ENCODE results near the gene TMEM221.

Gene TMEM221

GRCh38 chr19:17448131-17448967, at the start of gene TMEM221:
Gene TMEM221, minus strand, starts transcription at chr19:17448668. Its CDS starts 206 bp downstream, at chr19:17448462.
- H3K9me3 Mint-ChIP-seq, result peaks cover 8% of the 10 kb centered on the region
- TF ChIP-seq CTCF (IDR thresholded peaks at IDR 0.05), result peak; percentile 53
- peaks cover 6% of the 10 kb centered on the region for H3K4me1 Mint-ChIP-seq
- DNase-seq, result peak; percentile 73
- no peaks in the 10 kb centered on the region for H3K36me3 Mint-ChIP-seq (ENCODE audit: low read depth)
- no peak within 1 kb of the TSS for H3K27ac Mint-ChIP-seq
- peaks cover 51% of the 10 kb centered on the region for H3K27me3 Mint-ChIP-seq (ENCODE audit: low read depth, poor library complexity)
- peak within 1 kb of the TSS; percentile 71 for H3K4me3 Mint-ChIP-seq

- Mint-ChIP-seq H3K36me3 (ENCODE audit: low read depth) (peaks cover under 1% of the 10 kb centered on the region), H3K4me3 (no peak overlapping the region), H3K9me3 (no peaks in the 10 kb centered on the region), H3K27me3 (ENCODE audit: low read depth, poor library complexity) (peaks cover 6% of the 10 kb centered on the region), H3K27ac (no peak overlapping the region), H3K4me1 (peaks cover 34% of the 10 kb centered on the region)
- DNase-seq, result no peak
- no peak for TF ChIP-seq CTCF (IDR thresholded peaks at IDR 0.05)
Measured at GRCh38 chr19:17497149-17497798, 48.8 kb upstream of the TMEM221 start.

- Mint-ChIP-seq H3K36me3 (ENCODE audit: low read depth) (peaks cover 6% of the 10 kb centered on the region), H3K27me3 (ENCODE audit: low read depth, poor library complexity) (peaks cover 6% of the 10 kb centered on the region), H3K9me3 (no peaks in the 10 kb centered on the region), H3K4me1 (peaks cover 34% of the 10 kb centered on the region), H3K4me3 (no peak overlapping the region), H3K27ac (no peak overlapping the region)
- DNase-seq, result peak; percentile 77
- peak; percentile 80 for TF ChIP-seq CTCF (IDR thresholded peaks at IDR 0.05)
Measured at GRCh38 chr19:17496337-17496997, 48.0 kb upstream of the TMEM221 start.

DNA sequence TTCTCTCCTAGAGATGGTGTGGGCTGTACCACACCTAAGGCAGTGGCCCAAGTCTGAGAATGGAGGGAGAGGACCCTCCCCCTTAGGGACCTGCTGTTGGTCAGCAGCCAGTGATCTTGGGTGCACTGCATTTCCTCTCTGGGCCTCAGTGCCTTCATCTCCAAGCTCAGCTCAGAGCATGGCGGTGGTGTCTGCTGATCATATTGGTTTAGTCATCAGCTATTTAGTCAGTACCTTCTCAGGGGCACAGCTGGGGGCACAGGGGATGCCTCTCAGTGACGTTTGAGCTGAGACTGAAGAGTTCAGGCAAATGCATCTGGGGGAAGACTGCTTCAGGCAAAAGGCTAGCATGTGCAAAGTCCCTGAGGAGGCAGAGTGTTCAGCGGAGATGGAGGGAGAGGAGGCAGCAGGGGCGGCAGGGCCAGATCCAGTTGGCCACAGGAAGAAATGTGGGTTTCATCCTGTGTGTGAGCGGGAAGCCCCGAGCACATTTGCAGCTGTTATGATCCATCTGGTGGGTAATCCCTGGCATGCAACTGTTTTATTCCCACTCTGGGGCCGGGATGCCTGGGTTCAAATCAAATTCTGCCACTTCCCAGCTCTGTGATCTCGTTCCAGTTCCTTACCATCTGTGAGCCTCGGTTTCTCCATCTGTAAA, 47.3 kb upstream of the TMEM221 start:
- peaks cover 6% of the 10 kb centered on the region for H3K27me3 Mint-ChIP-seq (ENCODE audit: low read depth, poor library complexity)
- H3K27ac Mint-ChIP-seq, result no peak overlapping the region
- DNase-seq, result no peak
- H3K9me3 Mint-ChIP-seq, result no peaks in the 10 kb centered on the region
- TF ChIP-seq CTCF (IDR thresholded peaks at IDR 0.05), result no peak
- H3K4me1 Mint-ChIP-seq, result peaks cover 34% of the 10 kb centered on the region
- peaks cover 6% of the 10 kb centered on the region for H3K36me3 Mint-ChIP-seq (ENCODE audit: low read depth)
- H3K4me3 Mint-ChIP-seq, result no peak overlapping the region

DNA sequence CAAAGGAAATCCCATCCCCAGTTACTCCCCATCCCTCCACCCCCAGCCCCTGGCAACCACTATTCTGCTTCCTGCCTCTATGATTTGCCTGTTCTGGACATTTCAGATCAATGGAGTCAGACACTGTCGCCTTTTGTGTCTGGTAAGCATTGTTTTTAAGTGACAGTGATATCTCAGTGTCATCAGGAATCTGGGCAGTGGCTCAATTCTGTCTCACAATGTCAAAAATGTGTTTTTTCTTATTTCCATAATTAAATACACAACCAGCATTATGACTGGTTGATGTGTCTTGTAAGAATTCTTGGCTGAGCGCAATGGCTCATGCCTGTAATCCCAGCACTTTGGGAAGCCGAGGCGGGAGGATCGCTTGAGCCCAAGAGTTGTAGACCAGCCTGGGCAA, 42.8 kb upstream of the TMEM221 start:
- peaks cover 17% of the 10 kb centered on the region for H3K36me3 Mint-ChIP-seq (ENCODE audit: low read depth)
- H3K4me1 Mint-ChIP-seq, result peaks cover 22% of the 10 kb centered on the region

More for the DNA sequence above, 42.8 kb upstream of the TMEM221 start:
- Mint-ChIP-seq H3K27me3 (ENCODE audit: low read depth, poor library complexity) (peaks cover 18% of the 10 kb centered on the region), H3K4me3 (no peak overlapping the region), H3K9me3 (no peaks in the 10 kb centered on the region), H3K27ac (no peak overlapping the region)
- TF ChIP-seq CTCF (IDR thresholded peaks at IDR 0.05), result no peak
- no peak for DNase-seq

Data from nephron progenitor cell (in vitro differentiated cells).